C4-2B (cell line): Measurements from ENCODE around the gene SLC2A8.

Source experiments
- ZFX ChIP-seq: fragments of 450-650 bp; IDR thresholded peaks from 2 replicates; pipeline ENCODE4 v1.6.1; 2017
- TF ChIP-seq, protein P1 (sequence below): fragments of 450-650 bp; conservative IDR thresholded peaks from 2 replicates; pipeline ENCODE4 v1.5.1; 2017; ENCODE audit warnings: mild to moderate bottlenecking

DNA sequence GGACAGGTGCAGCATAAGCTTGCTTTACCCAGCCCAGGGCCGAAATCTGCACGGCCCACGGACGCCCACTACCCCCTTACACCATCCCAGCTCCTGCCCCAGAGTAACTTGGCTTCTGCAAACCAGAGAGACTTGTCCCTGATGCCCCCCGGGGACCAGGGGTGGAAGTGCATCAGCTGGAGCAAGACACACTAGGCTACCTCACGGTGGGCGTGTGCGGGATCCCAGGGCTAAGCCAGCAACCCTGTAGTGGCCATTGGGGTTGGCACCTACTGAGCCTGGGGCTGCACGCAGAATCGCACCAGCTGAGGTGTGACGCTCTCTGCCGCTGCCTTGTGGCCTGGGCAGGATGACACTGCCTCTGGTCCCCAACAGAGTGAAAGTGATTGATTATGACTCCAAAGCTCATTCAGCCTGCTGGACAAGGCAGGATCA lies 21.1 kb downstream of the SLC2A8 start:
- TF ChIP-seq, protein P1, sequence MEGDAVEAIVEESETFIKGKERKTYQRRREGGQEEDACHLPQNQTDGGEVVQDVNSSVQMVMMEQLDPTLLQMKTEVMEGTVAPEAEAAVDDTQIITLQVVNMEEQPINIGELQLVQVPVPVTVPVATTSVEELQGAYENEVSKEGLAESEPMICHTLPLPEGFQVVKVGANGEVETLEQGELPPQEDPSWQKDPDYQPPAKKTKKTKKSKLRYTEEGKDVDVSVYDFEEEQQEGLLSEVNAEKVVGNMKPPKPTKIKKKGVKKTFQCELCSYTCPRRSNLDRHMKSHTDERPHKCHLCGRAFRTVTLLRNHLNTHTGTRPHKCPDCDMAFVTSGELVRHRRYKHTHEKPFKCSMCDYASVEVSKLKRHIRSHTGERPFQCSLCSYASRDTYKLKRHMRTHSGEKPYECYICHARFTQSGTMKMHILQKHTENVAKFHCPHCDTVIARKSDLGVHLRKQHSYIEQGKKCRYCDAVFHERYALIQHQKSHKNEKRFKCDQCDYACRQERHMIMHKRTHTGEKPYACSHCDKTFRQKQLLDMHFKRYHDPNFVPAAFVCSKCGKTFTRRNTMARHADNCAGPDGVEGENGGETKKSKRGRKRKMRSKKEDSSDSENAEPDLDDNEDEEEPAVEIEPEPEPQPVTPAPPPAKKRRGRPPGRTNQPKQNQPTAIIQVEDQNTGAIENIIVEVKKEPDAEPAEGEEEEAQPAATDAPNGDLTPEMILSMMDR, result no peak; the same call in 1 of the 2 replicates
- no peak for TF ChIP-seq ZFX
